NCI-H2196 (cell line): ENCODE measurements around the gene GPX4.
A peak's percentile ranks its signal among the peaks of the same experiment; 100 is the strongest.

Source experiments
- DNase-seq: peaks from one replicate; lab custom pipeline; 2025; ENCODE audit not compliant: unreplicated experiment; lab: John Stamatoyannopoulos, UW

Gene GPX4

GRCh38 chr19:1068009-1069001 is 35.5 kb upstream of the GPX4 start:
- DNase-seq: no peak

- no peak for DNase-seq
Measured at GRCh38 chr19:1069009-1069779, 34.6 kb upstream of the GPX4 start.

DNA sequence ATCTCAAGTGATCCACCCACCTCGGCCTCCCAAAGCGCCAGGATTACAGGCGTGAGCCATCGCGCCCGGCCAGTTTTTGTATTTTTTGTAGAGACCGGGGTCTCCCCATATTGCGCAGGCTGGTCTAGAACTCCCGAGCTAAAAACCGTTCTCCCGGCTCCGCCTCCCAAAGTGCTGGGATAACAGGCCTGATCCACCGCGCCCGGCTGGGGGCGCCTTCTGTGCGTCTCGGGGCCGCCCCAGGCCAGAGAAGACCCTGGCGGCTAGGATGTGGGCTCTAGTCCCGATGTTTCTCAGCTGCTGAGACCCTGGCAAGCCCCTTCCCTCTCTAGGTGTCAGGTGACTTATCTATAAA is 33.2 kb upstream of the GPX4 start:
- no peak for DNase-seq

DNA sequence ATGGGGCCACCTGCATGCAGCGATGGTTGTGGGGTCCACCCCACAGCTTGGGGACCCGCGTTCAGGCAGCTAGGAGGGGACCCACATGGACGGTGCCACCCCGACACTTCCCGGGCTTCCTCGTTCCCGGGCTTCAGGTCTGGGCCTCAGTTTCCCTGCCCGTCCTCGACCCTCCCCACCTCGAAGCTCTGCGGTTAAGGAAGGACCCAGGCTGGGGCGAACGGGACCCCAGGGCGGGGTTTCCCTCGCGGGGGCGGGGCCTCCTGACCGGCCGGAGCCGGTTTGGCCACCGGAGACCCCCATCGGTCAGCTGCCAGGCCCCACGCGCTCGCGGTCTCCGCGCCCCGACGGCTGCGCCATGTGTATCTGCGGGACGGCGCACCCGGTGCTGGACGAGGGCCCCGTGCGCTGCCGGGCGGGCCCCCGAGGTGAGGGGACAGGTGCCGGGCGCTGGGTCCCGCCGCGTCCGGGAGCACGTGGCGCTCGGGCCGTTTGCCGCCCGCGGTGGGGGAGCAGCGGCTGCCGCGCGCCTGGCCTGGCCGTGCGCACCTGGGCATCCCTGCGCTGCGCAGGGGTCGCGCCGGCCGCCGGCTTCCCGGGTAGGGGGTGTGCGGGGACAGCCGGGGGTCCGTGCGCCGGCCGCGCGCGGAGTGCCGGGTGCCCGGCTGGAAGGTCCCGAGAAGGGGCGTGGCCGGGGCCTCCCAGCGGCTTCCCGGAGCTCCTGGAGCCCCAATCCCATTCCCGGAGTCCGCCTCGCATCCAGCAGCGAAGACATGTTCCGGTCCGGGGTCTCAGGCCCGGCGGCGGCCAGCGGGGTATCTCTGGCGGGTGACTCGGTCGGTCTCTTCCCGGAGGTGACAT is 32.6 kb upstream of the GPX4 start:
- DNase-seq: no peak

GRCh38 chr19:1072371-1073015 is 31.3 kb upstream of the GPX4 start:
- DNase-seq: no peak

DNA sequence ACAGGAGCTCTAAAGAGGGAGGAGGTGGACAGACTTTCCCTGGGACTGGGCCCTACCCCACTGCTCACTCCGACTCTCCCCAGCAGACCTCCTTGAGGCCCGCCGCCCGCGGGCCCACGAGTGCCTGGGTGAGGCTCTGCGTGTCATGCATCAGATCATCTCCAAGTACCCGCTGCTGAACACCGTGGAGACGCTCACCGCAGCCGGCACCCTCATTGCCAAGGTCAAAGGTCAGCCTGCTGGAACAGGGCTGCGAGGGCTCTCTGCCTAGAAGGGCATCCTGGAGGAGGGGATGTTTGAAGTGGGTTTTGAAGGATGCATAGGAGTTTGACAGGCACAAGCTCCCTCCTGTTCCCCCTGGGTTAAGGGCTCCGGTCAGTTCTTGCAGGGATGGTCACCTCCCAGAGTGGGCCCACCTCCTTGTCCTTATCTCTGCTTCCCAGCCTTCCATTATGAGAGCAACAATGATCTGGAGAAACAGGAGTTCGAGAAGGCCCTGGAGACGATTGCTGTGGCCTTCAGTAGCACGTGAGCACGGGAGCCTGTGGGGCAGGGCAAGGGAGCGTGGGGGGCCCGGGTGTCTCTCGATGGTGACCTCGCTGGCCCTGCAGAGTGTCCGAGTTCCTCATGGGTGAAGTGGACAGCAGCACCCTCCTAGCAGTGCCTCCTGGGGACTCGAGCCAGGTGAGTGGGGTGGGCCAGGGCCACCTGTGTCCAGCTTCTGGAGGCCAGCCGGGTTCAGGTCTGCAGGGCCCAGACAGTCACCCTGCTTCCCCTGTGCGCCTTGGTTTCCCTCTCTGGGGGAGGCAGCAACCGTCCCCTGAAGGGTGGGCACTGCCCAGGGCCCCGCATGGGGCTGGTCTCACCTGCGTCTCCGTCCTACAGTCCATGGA is 30.5 kb upstream of the GPX4 start:
- DNase-seq: no peak

DNA sequence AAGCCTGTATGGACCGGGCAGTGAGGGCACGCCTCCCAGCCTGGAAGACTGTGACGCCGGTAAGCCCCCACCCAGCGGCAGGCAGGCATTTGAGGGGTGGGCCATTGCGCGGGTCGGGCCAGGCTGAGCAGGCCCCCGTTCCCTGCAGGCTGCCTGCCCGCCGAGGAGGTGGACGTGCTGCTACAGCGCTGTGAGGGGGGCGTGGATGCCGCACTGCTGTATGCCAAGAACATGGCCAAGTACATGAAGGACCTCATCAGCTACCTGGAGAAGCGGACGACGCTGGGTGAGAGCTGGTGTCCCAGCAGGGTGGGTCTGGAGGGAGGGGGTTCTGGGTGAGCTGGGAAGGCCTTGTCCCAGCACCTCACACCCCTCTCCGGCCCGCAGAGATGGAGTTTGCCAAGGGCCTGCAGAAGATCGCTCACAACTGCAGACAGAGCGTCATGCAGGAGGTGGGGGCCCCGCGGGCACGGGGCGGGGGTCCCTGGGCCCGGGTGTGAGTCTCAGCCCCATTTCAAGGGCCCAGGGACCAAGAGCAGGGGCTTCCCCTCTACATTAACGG is 29.8 kb upstream of the GPX4 start:
- DNase-seq: no peak

GRCh38 chr19:1074544-1075283 is 29.1 kb upstream of the GPX4 start:
- peak; percentile 94 for DNase-seq

- no peak for DNase-seq
Measured at GRCh38 chr19:1076046-1076386, 27.8 kb upstream of the GPX4 start.

DNA sequence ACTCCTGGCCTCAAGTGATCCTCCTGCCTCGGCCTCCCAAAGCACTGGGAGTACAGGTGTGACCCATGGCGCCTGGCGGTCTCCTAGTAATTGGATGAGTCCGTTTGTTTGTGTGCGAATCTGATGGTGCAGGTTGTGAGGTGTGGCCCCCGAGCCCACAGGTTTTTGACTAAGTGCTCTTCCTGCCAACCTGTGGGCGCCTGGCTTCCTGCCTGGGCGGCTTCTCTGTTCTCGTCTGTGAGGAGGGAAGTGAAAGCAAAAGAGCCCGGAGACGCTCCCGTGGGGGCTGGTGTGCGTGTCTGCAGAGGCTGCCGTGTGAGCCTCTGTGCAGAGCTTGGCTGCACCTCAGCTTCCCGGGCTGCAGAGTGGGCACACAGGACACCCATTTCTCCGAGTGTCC is 26.8 kb upstream of the GPX4 start:
- DNase-seq: peak; percentile 45

DNA sequence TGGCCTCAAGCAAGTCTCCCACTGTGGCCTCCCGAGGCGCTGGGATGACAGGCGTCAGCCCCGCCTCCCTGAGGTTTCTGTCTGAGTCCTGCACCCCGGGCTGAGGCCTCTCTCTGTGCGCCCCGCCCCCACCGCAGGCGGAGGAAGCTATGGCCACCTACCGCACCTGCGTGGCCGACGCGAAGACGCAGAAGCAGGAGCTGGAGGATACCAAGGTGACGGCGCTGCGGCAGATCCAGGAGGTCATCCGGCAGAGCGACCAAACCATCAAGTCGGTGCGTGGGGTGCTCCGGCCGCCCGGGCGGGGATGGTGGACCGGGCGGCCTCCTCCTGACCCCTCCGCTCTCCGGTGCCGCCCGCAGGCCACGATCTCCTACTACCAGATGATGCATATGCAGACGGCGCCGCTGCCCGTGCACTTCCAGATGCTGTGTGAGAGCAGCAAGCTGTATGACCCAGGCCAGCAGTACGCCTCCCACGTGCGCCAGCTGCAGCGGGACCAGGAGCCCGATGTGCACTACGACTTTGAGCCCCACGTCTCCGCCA is 24.2 kb upstream of the GPX4 start:
- DNase-seq: no peak

- no peak for DNase-seq
Measured at GRCh38 chr19:1080360-1081161, 23.2 kb upstream of the GPX4 start.

DNA sequence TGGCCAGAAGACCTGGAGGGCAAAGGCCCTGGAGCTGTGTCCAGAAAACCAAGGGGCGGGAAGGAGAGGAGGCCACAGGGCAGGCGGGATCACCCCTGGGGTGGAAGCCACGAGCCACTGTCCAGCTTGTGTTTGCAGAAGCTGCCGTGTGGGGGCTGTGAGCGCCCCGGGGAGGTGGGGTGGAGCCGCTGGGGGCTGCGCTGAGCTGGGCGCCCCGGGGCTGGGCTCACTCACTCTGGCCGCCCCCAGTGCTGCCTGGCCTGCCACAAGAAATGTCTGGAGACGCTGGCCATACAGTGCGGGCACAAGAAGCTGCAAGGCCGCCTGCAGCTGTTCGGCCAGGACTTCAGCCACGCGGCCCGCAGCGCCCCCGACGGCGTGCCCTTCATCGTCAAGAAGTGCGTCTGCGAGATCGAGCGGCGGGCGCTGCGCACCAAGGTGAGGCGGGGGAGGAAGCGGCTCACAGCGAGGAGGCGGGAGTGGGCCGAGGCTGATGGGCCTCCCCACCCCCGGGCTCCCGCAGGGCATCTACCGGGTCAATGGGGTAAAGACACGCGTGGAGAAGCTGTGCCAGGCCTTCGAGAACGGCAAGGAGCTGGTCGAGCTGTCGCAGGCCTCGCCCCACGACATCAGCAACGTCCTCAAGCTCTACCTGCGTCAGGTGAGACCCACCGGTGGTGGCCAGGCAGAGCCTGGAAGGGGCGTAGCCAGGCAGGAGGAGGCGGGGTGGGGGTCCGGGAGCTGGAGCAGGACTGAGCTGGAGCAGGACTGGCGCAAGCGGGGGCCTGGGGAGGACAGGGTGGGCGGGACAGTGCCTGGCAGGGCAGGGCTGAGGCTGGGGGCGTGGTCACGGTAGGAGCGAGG is 22.3 kb upstream of the GPX4 start:
- DNase-seq: no peak

GRCh38 chr19:1082165-1082927 is 21.4 kb upstream of the GPX4 start:
- peak; percentile 97 for DNase-seq

DNA sequence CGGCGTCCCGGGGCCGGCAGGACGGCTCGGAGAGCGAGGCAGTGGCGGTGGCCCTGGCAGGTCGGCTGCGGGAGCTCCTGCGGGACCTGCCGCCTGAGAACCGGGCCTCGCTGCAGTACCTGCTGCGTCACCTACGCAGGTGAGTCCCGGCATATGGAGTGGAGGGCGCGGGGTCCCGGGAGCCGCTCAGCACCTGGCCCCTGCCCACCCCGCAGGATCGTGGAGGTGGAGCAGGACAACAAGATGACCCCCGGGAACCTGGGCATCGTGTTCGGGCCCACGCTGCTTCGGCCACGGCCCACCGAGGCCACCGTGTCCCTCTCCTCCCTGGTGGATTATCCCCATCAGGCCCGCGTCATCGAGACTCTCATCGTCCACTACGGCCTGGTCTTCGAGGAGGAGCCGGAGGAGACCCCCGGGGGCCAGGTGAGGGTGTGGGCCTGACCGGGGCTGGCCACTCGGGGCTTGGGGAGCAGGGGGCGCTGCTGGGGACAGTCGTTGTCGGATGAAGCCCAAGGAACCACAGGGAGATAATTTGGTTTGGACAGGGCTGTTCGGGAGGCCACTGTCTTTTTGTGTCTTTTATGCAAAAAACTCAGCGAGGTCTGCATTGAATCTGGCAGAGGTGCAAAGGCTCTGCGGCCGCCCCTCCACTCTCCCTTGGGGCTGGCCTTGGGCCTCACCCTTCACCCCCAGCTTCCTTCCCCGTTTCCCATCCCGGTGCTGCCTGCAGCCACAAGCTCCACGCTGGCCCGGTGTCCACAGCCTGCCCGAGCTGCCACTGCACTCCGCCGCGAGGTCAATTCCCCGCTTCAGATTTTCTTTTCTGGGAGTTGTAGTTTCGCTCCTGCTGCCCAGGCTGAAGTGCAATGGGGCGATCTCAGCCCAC is 20.6 kb upstream of the GPX4 start:
- DNase-seq: no peak
